Parathyroid adenoma (tissue), 2 donors: ENCODE data around the gene SPEG.

Experiments used
- H2AFZ ChIP-seq: fragments of 300-600 bp; sonication (generic); one replicate; pipeline ENCODE4 v1.7.0; 2017; ENCODE audit warnings: antibody characterized with exemption, mild to moderate bottlenecking
- H3K27ac ChIP-seq: fragments of 300-600 bp; sonication (generic); one replicate; pipeline ENCODE4 v1.7.0; 2017
- H3K27me3 ChIP-seq: fragments of 300-600 bp; sonication (generic); one replicate; pipeline ENCODE4 v1.7.0; 2017; ENCODE audit warnings: low read length; ENCODE audit not compliant: control insufficient read depth, insufficient read depth
- H3K36me3 ChIP-seq: fragments of 300-600 bp; sonication (generic); one replicate; pipeline ENCODE4 v1.7.0; 2017; ENCODE audit warnings: low read length; ENCODE audit not compliant: control insufficient read depth, insufficient read depth
- H3K4me1 ChIP-seq: fragments of 300-600 bp; sonication (generic); one replicate; pipeline ENCODE4 v1.7.0; 2017; ENCODE audit warnings: control low read depth
- H3K4me2 ChIP-seq: fragments of 300-600 bp; sonication (generic); one replicate; pipeline ENCODE4 v1.7.0; 2017; ENCODE audit warnings: low read length
- H3K4me3 ChIP-seq: fragments of 300-600 bp; sonication (generic); one replicate; pipeline ENCODE4 v1.7.0; 2017; ENCODE audit warnings: low read depth, low read length
- H3K79me2 ChIP-seq: fragments of 300-600 bp; sonication (generic); one replicate; pipeline ENCODE4 v1.7.0; 2017; ENCODE audit warnings: control low read depth
- H3K9ac ChIP-seq: fragments of 300-600 bp; sonication (generic); one replicate; pipeline ENCODE4 v1.7.0; 2017; ENCODE audit warnings: mild to moderate bottlenecking
- H3K9me3 ChIP-seq: fragments of 300-600 bp; sonication (generic); one replicate; pipeline ENCODE4 v1.7.0; 2017; ENCODE audit warnings: low read length; ENCODE audit not compliant: control insufficient read depth
- TF ChIP-seq, protein P1 (sequence below): fragments of 300-600 bp; sonication (generic); IDR thresholded peaks from one replicate; pipeline ENCODE4 v1.7.0; 2017; ENCODE audit warnings: antibody characterized with exemption, mild to moderate bottlenecking
- donor health status: primary hyperparathyroidism.

Gene SPEG

DNA sequence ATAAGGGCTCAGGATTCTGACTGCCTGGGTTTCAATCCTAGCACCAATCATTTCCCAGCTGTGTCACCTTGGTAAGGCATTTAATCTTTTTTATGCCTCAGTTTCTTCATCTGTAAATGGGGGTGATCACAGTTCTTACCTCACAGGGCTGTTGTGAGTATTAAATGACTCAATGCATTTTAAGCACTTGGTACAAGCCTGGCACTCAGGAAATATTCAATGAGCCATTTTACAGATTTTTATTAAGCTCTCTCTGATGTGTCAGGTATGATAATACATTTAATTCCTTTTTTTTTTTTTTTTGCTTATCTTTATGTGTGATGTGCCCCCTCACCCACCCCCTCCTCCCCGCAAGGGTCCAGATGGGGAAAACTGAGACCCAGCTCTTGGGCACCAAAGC lies 12.0 kb downstream of the SPEG start:
- Histone ChIP-seq H3K79me2 (no peaks in the 10 kb centered on the region), H3K4me3 (no peak overlapping the region), H3K27me3 (no peaks in the 10 kb centered on the region), H3K4me2 (no peak overlapping the region), H2AFZ (no peak overlapping the region), H3K9ac (no peak overlapping the region), H3K9me3 (no peaks in the 10 kb centered on the region), H3K36me3 (no peaks in the 10 kb centered on the region), H3K4me1 (peaks cover 13% of the 10 kb centered on the region), H3K27ac (no peak overlapping the region)
- TF ChIP-seq, protein P1, sequence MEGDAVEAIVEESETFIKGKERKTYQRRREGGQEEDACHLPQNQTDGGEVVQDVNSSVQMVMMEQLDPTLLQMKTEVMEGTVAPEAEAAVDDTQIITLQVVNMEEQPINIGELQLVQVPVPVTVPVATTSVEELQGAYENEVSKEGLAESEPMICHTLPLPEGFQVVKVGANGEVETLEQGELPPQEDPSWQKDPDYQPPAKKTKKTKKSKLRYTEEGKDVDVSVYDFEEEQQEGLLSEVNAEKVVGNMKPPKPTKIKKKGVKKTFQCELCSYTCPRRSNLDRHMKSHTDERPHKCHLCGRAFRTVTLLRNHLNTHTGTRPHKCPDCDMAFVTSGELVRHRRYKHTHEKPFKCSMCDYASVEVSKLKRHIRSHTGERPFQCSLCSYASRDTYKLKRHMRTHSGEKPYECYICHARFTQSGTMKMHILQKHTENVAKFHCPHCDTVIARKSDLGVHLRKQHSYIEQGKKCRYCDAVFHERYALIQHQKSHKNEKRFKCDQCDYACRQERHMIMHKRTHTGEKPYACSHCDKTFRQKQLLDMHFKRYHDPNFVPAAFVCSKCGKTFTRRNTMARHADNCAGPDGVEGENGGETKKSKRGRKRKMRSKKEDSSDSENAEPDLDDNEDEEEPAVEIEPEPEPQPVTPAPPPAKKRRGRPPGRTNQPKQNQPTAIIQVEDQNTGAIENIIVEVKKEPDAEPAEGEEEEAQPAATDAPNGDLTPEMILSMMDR, result no peak

- Histone ChIP-seq H3K4me1 (peaks cover 20% of the 10 kb centered on the region), H3K4me3 (no peak overlapping the region), H3K4me2 (no peak overlapping the region), H3K79me2 (no peaks in the 10 kb centered on the region), H3K36me3 (no peaks in the 10 kb centered on the region), H3K9ac (no peak overlapping the region), H3K9me3 (no peaks in the 10 kb centered on the region), H2AFZ (no peak overlapping the region), H3K27ac (no peak overlapping the region), H3K27me3 (no peaks in the 10 kb centered on the region)
- TF ChIP-seq, protein P1, result no peak
These were observed 12.8 kb downstream of the SPEG start for GRCh38 chr2:219447242-219448098.

DNA sequence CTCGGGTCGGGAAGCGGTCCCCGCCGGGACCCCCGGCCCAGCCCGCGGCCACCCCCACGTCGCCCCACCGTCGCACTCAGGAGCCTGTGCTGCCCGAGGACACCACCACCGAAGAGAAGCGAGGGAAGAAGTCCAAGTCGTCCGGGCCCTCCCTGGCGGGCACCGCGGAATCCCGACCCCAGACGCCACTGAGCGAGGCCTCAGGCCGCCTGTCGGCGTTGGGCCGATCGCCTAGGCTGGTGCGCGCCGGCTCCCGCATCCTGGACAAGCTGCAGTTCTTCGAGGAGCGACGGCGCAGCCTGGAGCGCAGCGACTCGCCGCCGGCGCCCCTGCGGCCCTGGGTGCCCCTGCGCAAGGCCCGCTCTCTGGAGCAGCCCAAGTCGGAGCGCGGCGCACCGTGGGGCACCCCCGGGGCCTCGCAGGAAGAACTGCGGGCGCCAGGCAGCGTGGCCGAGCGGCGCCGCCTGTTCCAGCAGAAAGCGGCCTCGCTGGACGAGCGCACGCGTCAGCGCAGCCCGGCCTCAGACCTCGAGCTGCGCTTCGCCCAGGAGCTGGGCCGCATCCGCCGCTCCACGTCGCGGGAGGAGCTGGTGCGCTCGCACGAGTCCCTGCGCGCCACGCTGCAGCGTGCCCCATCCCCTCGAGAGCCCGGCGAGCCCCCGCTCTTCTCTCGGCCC lies 13.6 kb downstream of the SPEG start:
- H3K27me3 ChIP-seq, result no peaks in the 10 kb centered on the region

GRCh38 chr2:219448776-219449341 lies 14.2 kb downstream of the SPEG start:
- TF ChIP-seq, protein P1, result no peak
- Histone ChIP-seq H3K4me3 (no peak overlapping the region), H3K27me3 (no peaks in the 10 kb centered on the region), H3K9me3 (no peaks in the 10 kb centered on the region), H3K4me2 (no peak overlapping the region), H3K9ac (no peak overlapping the region), H3K27ac (no peak overlapping the region), H3K36me3 (no peaks in the 10 kb centered on the region), H2AFZ (no peak overlapping the region), H3K79me2 (no peaks in the 10 kb centered on the region), H3K4me1 (peaks cover 16% of the 10 kb centered on the region)

More for the DNA sequence above, 13.6 kb downstream of the SPEG start:
- H3K79me2 ChIP-seq, result no peaks in the 10 kb centered on the region
- no peak overlapping the region for H3K9ac ChIP-seq
- H3K4me1 ChIP-seq, result peaks cover 16% of the 10 kb centered on the region
- no peaks in the 10 kb centered on the region for H3K36me3 ChIP-seq
- no peak overlapping the region for H3K4me2 ChIP-seq
- H3K27ac ChIP-seq, result no peak overlapping the region
- no peaks in the 10 kb centered on the region for H3K9me3 ChIP-seq
- TF ChIP-seq, protein P1, result no peak
- H3K4me3 ChIP-seq, result no peak overlapping the region
- no peak overlapping the region for H2AFZ ChIP-seq
